DOHH2 (cell line): ENCODE results near the gene CLCN7.

Experiments used
- H3F3A ChIP-seq: fragments of 200-600 bp; sonication (generic), shearing (Covaris generic); 2 replicates; pipeline ENCODE4 v1.6.0; 2016; ENCODE audit warnings: antibody characterized with exemption, mild to moderate bottlenecking; ENCODE audit not compliant: control insufficient read depth, insufficient read depth
- H3K27ac ChIP-seq: fragments of 200-600 bp; sonication (generic); 2 replicates; pipeline ENCODE4 v1.5.1; 2014; ENCODE audit warnings: low read depth, mild to moderate bottlenecking, low read length, moderate library complexity
- H3K27me3 ChIP-seq: fragments of 200-600 bp; sonication (generic); 2 replicates; pipeline ENCODE4 v1.6.1; 2014; ENCODE audit warnings: mild to moderate bottlenecking, low read length, mixed read lengths; ENCODE audit not compliant: control insufficient read depth
- H3K36me3 ChIP-seq: fragments of 200-600 bp; sonication (generic); 2 replicates; pipeline ENCODE4 v1.6.1; 2014; ENCODE audit warnings: mild to moderate bottlenecking, low read length, moderate library complexity, mixed read lengths; ENCODE audit not compliant: control insufficient read depth
- H3K4me1 ChIP-seq: fragments of 200-600 bp; sonication (generic); 2 replicates; pipeline ENCODE4 v1.6.1; 2014; ENCODE audit warnings: mild to moderate bottlenecking, low read length, mixed read lengths; ENCODE audit not compliant: control insufficient read depth
- H3K4me2 ChIP-seq: fragments of 200-600 bp; sonication (generic); 2 replicates; pipeline ENCODE4 v1.6.0; 2014; ENCODE audit warnings: mild to moderate bottlenecking, low read length, moderate library complexity
- H3K4me3 ChIP-seq: fragments of 200-600 bp; sonication (generic); 2 replicates; pipeline ENCODE4 v1.5.1; 2014; ENCODE audit warnings: mild to moderate bottlenecking, low read length, mixed read lengths
- H3K79me2 ChIP-seq: fragments of 200-600 bp; sonication (generic); 2 replicates; pipeline ENCODE4 v1.6.1; 2014; ENCODE audit warnings: mild to moderate bottlenecking, low read length, mixed read lengths; ENCODE audit not compliant: control insufficient read depth
- H3K9me2 ChIP-seq: fragments of 200-600 bp; sonication (generic); replicated peaks from 2 replicates; pipeline ENCODE4 v1.6.1; 2014; ENCODE audit warnings: mild to moderate bottlenecking, low read length, mixed read lengths; ENCODE audit not compliant: control insufficient read depth
- H3K9me3 ChIP-seq: fragments of 200-600 bp; sonication (generic); 2 replicates; pipeline ENCODE4 v1.6.1; 2014; ENCODE audit warnings: antibody characterized with exemption, low read length, mixed read lengths; ENCODE audit not compliant: control insufficient read depth, insufficient read depth
- H4K20me1 ChIP-seq: fragments of 200-600 bp; sonication (generic); 2 replicates; pipeline ENCODE4 v1.6.0; 2014; ENCODE audit warnings: low read depth, mild to moderate bottlenecking, antibody characterized with exemption, low read length, moderate library complexity; ENCODE audit not compliant: control insufficient read depth, insufficient read depth
- EZH2phosphoT487 ChIP-seq: fragments of 200-600 bp; sonication (generic); IDR thresholded peaks from 2 replicates; pipeline ENCODE4 v1.6.1; 2017; ENCODE audit warnings: borderline replicate concordance, mild to moderate bottlenecking, antibody characterized with exemption, low read length, moderate library complexity, mixed read lengths
- TF ChIP-seq, protein P1 (sequence below): fragments of 200-600 bp; sonication (generic); IDR thresholded peaks from one replicate; pipeline ENCODE4 v1.5.1; 2014; ENCODE audit warnings: antibody characterized with exemption, mild to moderate bottlenecking, low read depth, low read length; ENCODE audit not compliant: poor library complexity, severe bottlenecking

The CLCN7 gene

DNA sequence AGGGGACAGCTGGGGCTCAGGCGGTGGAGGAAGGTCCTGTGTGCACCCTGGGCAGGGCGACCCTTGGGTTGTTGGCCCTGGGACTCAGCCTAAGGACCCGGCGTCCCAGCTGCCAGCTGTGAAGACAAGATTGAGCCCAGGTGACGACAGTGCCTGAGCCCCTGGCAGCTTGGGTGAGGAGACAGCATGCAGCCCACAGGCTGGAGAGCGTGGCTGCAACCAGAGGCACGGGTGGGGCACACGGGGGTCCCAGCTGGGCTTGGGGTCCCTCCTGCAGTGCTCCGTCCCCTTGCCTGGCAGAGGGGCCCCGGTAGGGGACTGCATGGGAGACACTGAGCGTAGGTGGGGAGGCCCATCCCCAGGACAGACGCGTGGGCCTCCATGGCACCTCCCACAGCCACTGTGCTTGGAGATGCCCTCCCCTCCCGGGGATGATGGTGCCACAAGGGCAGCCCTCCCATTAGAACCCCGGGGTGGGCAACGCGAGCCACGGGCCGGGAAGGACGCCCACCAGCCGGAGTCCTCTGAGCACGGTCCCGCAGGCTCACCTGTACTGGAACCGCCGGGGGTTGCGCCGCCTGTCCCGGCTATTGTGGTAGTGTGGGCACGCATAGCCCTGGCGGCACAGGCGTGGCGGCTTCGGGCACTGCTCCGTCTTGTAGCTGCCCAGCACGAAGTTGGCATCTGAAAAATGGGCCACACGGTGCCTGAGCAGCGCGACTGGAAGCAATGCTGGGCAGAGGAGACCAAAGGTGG lies 75.8 kb downstream of the CLCN7 start:
- H3F3A ChIP-seq = no peaks in the 10 kb centered on the region
- H3K79me2 ChIP-seq = no peaks in the 10 kb centered on the region
- no peaks in the 10 kb centered on the region for H3K36me3 ChIP-seq
- H3K4me3 ChIP-seq = no peak overlapping the region
- no peaks in the 10 kb centered on the region for H3K9me3 ChIP-seq
- H3K27me3 ChIP-seq = no peaks in the 10 kb centered on the region
- no peaks in the 10 kb centered on the region for H4K20me1 ChIP-seq
- H3K4me1 ChIP-seq = no peaks in the 10 kb centered on the region
- H3K4me2 ChIP-seq = no peak overlapping the region
- no peak overlapping the region for H3K27ac ChIP-seq
- H3K9me2 ChIP-seq = no peaks in the 10 kb centered on the region
- no peak for TF ChIP-seq EZH2phosphoT487
- TF ChIP-seq, protein P1, sequence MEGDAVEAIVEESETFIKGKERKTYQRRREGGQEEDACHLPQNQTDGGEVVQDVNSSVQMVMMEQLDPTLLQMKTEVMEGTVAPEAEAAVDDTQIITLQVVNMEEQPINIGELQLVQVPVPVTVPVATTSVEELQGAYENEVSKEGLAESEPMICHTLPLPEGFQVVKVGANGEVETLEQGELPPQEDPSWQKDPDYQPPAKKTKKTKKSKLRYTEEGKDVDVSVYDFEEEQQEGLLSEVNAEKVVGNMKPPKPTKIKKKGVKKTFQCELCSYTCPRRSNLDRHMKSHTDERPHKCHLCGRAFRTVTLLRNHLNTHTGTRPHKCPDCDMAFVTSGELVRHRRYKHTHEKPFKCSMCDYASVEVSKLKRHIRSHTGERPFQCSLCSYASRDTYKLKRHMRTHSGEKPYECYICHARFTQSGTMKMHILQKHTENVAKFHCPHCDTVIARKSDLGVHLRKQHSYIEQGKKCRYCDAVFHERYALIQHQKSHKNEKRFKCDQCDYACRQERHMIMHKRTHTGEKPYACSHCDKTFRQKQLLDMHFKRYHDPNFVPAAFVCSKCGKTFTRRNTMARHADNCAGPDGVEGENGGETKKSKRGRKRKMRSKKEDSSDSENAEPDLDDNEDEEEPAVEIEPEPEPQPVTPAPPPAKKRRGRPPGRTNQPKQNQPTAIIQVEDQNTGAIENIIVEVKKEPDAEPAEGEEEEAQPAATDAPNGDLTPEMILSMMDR = no peak

DNA sequence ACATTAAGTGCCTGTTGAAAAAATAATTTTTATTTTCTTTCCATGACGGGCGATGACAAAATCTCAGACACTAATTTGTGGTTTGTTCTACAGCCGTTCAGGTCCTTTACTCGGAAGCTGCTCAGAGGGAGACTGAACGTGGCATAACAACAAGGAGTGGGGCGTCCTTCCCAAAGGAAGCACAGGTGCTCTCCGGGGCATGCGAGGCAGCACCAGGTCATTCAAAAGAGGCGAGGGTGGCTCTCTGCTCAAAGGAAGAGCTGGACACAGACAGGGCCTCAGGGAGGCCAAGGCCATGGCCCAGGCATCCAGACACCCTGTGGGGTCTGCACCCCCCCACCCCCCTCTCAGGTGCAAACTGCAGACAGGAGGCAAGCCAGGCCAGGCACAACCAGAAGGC lies 76.5 kb downstream of the CLCN7 start:
- TF ChIP-seq EZH2phosphoT487 = no peak
- TF ChIP-seq, protein P1 = no peak
- no peaks in the 10 kb centered on the region for H3K27me3 ChIP-seq
- H3K27ac ChIP-seq = no peak overlapping the region
- no peaks in the 10 kb centered on the region for H4K20me1 ChIP-seq
- no peaks in the 10 kb centered on the region for H3K79me2 ChIP-seq
- H3K9me3 ChIP-seq = no peaks in the 10 kb centered on the region
- H3K9me2 ChIP-seq = no peaks in the 10 kb centered on the region
- no peaks in the 10 kb centered on the region for H3K36me3 ChIP-seq
- no peak overlapping the region for H3K4me2 ChIP-seq
- no peaks in the 10 kb centered on the region for H3F3A ChIP-seq
- H3K4me3 ChIP-seq = no peak overlapping the region
- no peaks in the 10 kb centered on the region for H3K4me1 ChIP-seq

DNA sequence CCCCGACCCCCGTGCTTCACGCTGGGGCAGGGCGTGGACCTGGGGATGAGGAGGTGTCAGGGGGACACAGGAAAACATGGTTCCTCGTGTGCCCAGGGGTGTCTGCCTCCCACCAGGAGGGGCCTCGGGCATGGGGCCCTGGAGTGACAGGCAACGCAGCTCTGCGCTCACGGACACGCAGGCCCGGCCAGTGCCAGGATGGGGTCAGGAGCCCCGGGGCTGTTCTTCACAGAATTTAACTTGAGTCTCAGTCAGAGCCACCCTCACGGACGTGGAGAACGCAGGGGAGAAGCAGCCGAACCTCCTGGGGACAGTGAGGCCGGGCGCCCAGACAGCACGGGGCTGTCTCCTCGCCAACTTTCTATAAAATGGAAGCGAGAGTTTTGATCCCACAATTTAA lies 77.0 kb downstream of the CLCN7 start:
- no peaks in the 10 kb centered on the region for H3K9me3 ChIP-seq
- no peak overlapping the region for H3K4me2 ChIP-seq
- H3K4me1 ChIP-seq = no peaks in the 10 kb centered on the region
- H3K27ac ChIP-seq = no peak overlapping the region
- no peaks in the 10 kb centered on the region for H4K20me1 ChIP-seq
- H3K9me2 ChIP-seq = no peaks in the 10 kb centered on the region
- no peak overlapping the region for H3K4me3 ChIP-seq
- no peak for TF ChIP-seq EZH2phosphoT487
- TF ChIP-seq, protein P1 = no peak
- H3K79me2 ChIP-seq = no peaks in the 10 kb centered on the region
- no peaks in the 10 kb centered on the region for H3K36me3 ChIP-seq
- H3F3A ChIP-seq = no peaks in the 10 kb centered on the region
- no peaks in the 10 kb centered on the region for H3K27me3 ChIP-seq
